H9 (cell line): ENCODE measurements around the gene KIF19. TPM values are rescaled to one million over a fixed set of nuclear protein-coding genes. Genes with fewer than 3 reads are reported as not detected.

ENCODE experiments used
- DNase-seq: peaks from one replicate; pipeline ENCODE4 v3.0.0-alpha.2; 2017
- H2AFZ ChIP-seq: one replicate; pipeline ENCODE4 v1.6.1; 2013; ENCODE audit warnings: mild to moderate bottlenecking, low read length, control low read depth, moderate library complexity
- H2AK5ac ChIP-seq: 2 replicates; pipeline ENCODE4 v1.6.1; 2013; ENCODE audit warnings: low read length, control low read depth, mixed read lengths; ENCODE audit not compliant: insufficient read length
- H2BK120ac ChIP-seq: one replicate; pipeline ENCODE4 v1.6.1; 2013; ENCODE audit warnings: low read depth, mild to moderate bottlenecking, low read length, control low read depth, inconsistent platforms; ENCODE audit not compliant: poor library complexity, severe bottlenecking
- H2BK12ac ChIP-seq: 2 replicates; pipeline ENCODE4 v1.6.1; 2013; ENCODE audit warnings: low read length, control low read depth, mixed read lengths, low read depth; ENCODE audit not compliant: insufficient read length
- H2BK15ac ChIP-seq: 2 replicates; pipeline ENCODE4 v1.6.1; 2013; ENCODE audit warnings: low read depth, low read length, control low read depth
- H2BK20ac ChIP-seq: one replicate; pipeline ENCODE4 v1.6.1; 2013; ENCODE audit warnings: low read depth, mild to moderate bottlenecking, low read length, control low read depth, inconsistent platforms; ENCODE audit not compliant: poor library complexity, severe bottlenecking
- H2BK5ac ChIP-seq: 2 replicates; pipeline ENCODE4 v1.6.1; 2013; ENCODE audit warnings: low read length, control low read depth, mixed read lengths; ENCODE audit not compliant: insufficient read length
- H3K14ac ChIP-seq: 2 replicates; pipeline ENCODE4 v1.6.1; 2013; ENCODE audit warnings: low read length, control low read depth; ENCODE audit not compliant: insufficient read depth
- H3K18ac ChIP-seq: 2 replicates; pipeline ENCODE4 v1.6.1; 2013; ENCODE audit warnings: low read depth, mild to moderate bottlenecking, mixed read lengths, low read length, control low read depth; ENCODE audit not compliant: insufficient read length
- H3K23ac ChIP-seq: 2 replicates; pipeline ENCODE4 v1.6.1; 2013; ENCODE audit warnings: low read length, control low read depth, mixed read lengths, low read depth; ENCODE audit not compliant: insufficient read length
- H3K23me2 ChIP-seq: 2 replicates; pipeline ENCODE4 v1.6.1; 2013; ENCODE audit warnings: low read depth, mild to moderate bottlenecking, mixed read lengths, low read length, control low read depth; ENCODE audit not compliant: insufficient read length, poor library complexity, severe bottlenecking
- H3K27ac ChIP-seq: 2 replicates; pipeline ENCODE4 v1.5.1; 2013; ENCODE audit warnings: low read length, control low read depth, mixed read lengths, low read depth; ENCODE audit not compliant: insufficient read length
- H3K27me3 ChIP-seq: 2 replicates; pipeline ENCODE4 v1.6.1; 2013; ENCODE audit warnings: low read length, control low read depth, inconsistent platforms; ENCODE audit not compliant: insufficient read depth
- H3K4ac ChIP-seq: 2 replicates; pipeline ENCODE4 v1.6.1; 2013; ENCODE audit warnings: low read depth, mild to moderate bottlenecking, control low read depth, inconsistent platforms, low read length, moderate library complexity
- H3K4me1 ChIP-seq: 2 replicates; pipeline ENCODE4 v1.6.1; 2013; ENCODE audit warnings: low read length, control low read depth, inconsistent platforms; ENCODE audit not compliant: insufficient read depth
- H3K4me2 ChIP-seq: 2 replicates; pipeline ENCODE4 v1.6.1; 2013; ENCODE audit warnings: low read length, control low read depth, mixed read lengths; ENCODE audit not compliant: insufficient read length, insufficient read depth
- H3K56ac ChIP-seq: 2 replicates; pipeline ENCODE4 v1.6.1; 2013; ENCODE audit warnings: low read depth, mild to moderate bottlenecking, mixed read lengths, low read length, control low read depth; ENCODE audit not compliant: insufficient read length
- H3K79me1 ChIP-seq: 2 replicates; pipeline ENCODE4 v1.6.1; 2013; ENCODE audit warnings: low read depth, mild to moderate bottlenecking, moderate library complexity, low read length, control low read depth, inconsistent platforms; ENCODE audit not compliant: insufficient read depth, poor library complexity, severe bottlenecking
- H3K79me2 ChIP-seq: 2 replicates; pipeline ENCODE4 v1.6.1; 2013; ENCODE audit warnings: low read length, control low read depth, inconsistent platforms; ENCODE audit not compliant: insufficient read depth
- H3K9ac ChIP-seq: 2 replicates; pipeline ENCODE4 v1.6.1; 2013; ENCODE audit warnings: low read length, control low read depth, mixed read lengths; ENCODE audit not compliant: insufficient read length; ENCODE audit errors: extremely low read depth
- H3K9me3 ChIP-seq: one replicate; pipeline ENCODE4 v1.6.1; 2013; ENCODE audit warnings: low read depth, low read length, inconsistent platforms; ENCODE audit not compliant: control insufficient read depth
- H3T11ph ChIP-seq: one replicate; pipeline ENCODE4 v1.6.1; 2013; ENCODE audit warnings: mild to moderate bottlenecking, low read length, control low read depth, inconsistent platforms
- H4K20me1 ChIP-seq: one replicate; pipeline ENCODE4 v1.6.1; 2013; ENCODE audit not compliant: control insufficient read depth, insufficient read length, insufficient read depth
- H4K5ac ChIP-seq: 2 replicates; pipeline ENCODE4 v1.6.1; 2013; ENCODE audit warnings: low read depth, mild to moderate bottlenecking, mixed read lengths, low read length, control low read depth; ENCODE audit not compliant: insufficient read length
- H4K8ac ChIP-seq: replicated peaks from 2 replicates; pipeline ENCODE4 v1.6.1; 2013; ENCODE audit warnings: low read length, control low read depth, mixed read lengths, low read depth; ENCODE audit not compliant: insufficient read length
- H4K91ac ChIP-seq: 2 replicates; pipeline ENCODE4 v1.6.1; 2013; ENCODE audit warnings: low read depth, mild to moderate bottlenecking, moderate library complexity, mixed read lengths, low read length, control low read depth; ENCODE audit not compliant: insufficient read length
- H3K27ac Mint-ChIP-seq, 3 experiments: 2 replicates in 2 of 3; 3 replicates in 1 of 3; pipeline ENCODE4 v1.8.0; 2020 to 2021; ENCODE audit warnings: mixed read lengths in 3 of 3, mild to moderate bottlenecking in 1 of 3, moderate library complexity in 1 of 3
- H3K27me3 Mint-ChIP-seq: 2 replicates; pipeline ENCODE4 v1.8.0; 2021; ENCODE audit warnings: low read depth, mild to moderate bottlenecking, moderate library complexity, mixed read lengths
- H3K36me3 Mint-ChIP-seq, 3 experiments: 2 replicates in 2 of 3; 3 replicates in 1 of 3; pipeline ENCODE4 v1.8.0; 2020 to 2021; ENCODE audit warnings: low read depth in 3 of 3, mixed read lengths in 3 of 3; ENCODE audit not compliant: insufficient read depth in 1 of 3
- H3K4me1 Mint-ChIP-seq, 2 experiments: 2 replicates each; pipeline ENCODE4 v1.8.0; 2020; ENCODE audit warnings: mixed read lengths in 2 of 2
- H3K4me3 Mint-ChIP-seq, 2 experiments: 2 replicates in 1 of 2; 3 replicates in 1 of 2; pipeline ENCODE4 v1.8.0; 2020 to 2021; ENCODE audit warnings: mild to moderate bottlenecking in 2 of 2, mixed read lengths in 2 of 2, moderate library complexity in 1 of 2
- H3K9me3 Mint-ChIP-seq, 2 experiments: 2 replicates in 1 of 2; 3 replicates in 1 of 2; pipeline ENCODE4 v1.8.0; 2020; ENCODE audit warnings: mild to moderate bottlenecking in 2 of 2, mixed read lengths in 2 of 2, moderate library complexity in 1 of 2
- CTCF ChIP-seq: fragments of 200-600 bp; sonication (generic); conservative IDR thresholded peaks from 3 replicates; pipeline ENCODE4 v1.8.0; 2021; ENCODE audit warnings: antibody characterized with exemption, mild to moderate bottlenecking
- WGBS: extraction: QIAGEN DNeasy Blood & Tissue Kit; methylation state at CpG from one replicate; pipeline ENCODE4 v1.1.7; 2013; ENCODE audit warnings: missing lambda C conversion rate, low lambda C conversion rate, mixed read lengths; ENCODE audit not compliant: insufficient read length; ENCODE audit errors: extremely low coverage; 5-methylcytosine and 5-hydroxymethylcytosine counted together
- total RNA-seq: library from RNA; stranded (reverse); gene quantifications from 2 replicates; pipeline ENCODE4 v1.2.1, GENCODE V29; 2021

Gene KIF19
- total RNA-seq, 1 experiment from 2014 or later = 0.13 TPM

GRCh38 chr17:74358697-74359096 is 32.7 kb downstream of the KIF19 start:
- Histone ChIP-seq H2BK15ac (no peak overlapping the region), H2BK20ac (no peak overlapping the region), H3K14ac (no peak overlapping the region), H2BK120ac (no peak overlapping the region), H3K79me1 (no peaks in the 10 kb centered on the region), H3K9me3 (no peaks in the 10 kb centered on the region), H3K27me3 (no peaks in the 10 kb centered on the region; the same call in 1 of the 2 replicates), H3K23ac (no peak overlapping the region), H3K79me2 (no peaks in the 10 kb centered on the region), H2AK5ac (no peak overlapping the region), H3K4ac (no peak overlapping the region), H4K5ac (no peak overlapping the region), H3K18ac (no peak overlapping the region), H3K4me2 (no peak overlapping the region), H3K23me2 (peaks cover 3% of the 10 kb centered on the region), H4K91ac (no peak overlapping the region), H2AFZ (no peak overlapping the region), H4K8ac (no peak overlapping the region), H2BK5ac (no peak overlapping the region), H3K4me1 (peaks cover 2% of the 10 kb centered on the region; the same call in 1 of the 2 replicates), H4K20me1 (no peaks in the 10 kb centered on the region), H2BK12ac (no peak overlapping the region), H3K27ac (no peak overlapping the region), H3K56ac (no peak overlapping the region), H3K9ac (no peak overlapping the region), H3T11ph (no peak overlapping the region)
- Mint-ChIP-seq H3K4me1 (peaks cover 18 to 43% of the 10 kb centered on the region in 2 experiments), H3K4me3 (peak overlapping the region in 1 of 2 experiments; percentile 18; a peak in 1 of 5 replicates), H3K36me3 (peaks cover 0 to 9% (median 7%) of the 10 kb centered on the region in 3 experiments; a peak in 4 of 7 replicates), H3K27me3 (peaks cover 79% of the 10 kb centered on the region), H3K27ac (no peak overlapping the region; a peak in 1 of 7 replicates), H3K9me3 (no peaks in the 10 kb centered on the region; a peak in 1 of 5 replicates)
- no peak for DNase-seq
- no peak for TF ChIP-seq CTCF
- WGBS = no CpG with 5 or more reads among the region's 9 CpGs
